ENCODE results near the gene ALKBH8.
"Not testable (repeated sequence)": the region's sequence is repeated elsewhere in the genome, so short reads cannot be mapped to it uniquely, and the experiment has no call there.

The ALKBH8 gene

DNA sequence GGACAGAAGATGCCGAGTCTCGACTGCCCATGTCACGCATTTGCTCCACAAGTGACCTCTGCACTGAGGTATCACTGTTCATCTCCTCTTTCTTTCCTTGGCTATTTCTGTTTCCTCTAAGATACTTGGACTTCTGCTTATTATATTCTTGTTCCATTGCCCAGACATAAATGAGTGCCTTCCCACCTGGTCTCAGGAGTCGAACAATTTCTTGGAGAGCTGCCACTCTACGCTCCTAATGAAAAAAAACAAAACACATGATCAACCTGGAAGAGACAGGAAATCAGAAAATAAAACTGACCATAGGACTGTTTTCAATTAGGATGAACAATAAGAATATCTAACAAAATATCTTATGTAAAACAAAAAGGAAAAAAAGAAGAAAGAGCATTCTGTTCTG lies 60.6 kb downstream of the ALKBH8 start:
- no peak for DNase-seq (ENCODE audit: low read depth in 2 of 2)

DNA sequence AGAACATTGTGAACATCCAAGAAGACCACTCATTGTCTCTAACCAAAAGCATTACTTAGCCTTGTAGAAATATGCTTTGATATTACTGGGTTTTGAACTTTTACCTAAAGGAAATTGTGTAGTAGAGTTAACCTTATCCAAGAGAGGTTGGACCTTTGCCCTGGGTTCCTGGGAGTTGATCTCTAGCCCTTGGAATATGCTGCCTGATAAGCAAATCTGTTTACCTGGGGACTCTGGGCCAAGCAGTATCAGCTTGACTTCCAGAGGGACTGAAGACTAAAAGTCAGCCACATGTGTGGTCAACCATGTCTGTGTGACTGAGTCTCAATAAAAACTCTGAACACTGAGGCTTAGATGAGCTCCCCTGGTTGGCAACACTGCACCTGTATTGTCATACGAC lies 63.8 kb downstream of the ALKBH8 start:
- DNase-seq (ENCODE audit: low read depth in 2 of 2), result no peak

DNA sequence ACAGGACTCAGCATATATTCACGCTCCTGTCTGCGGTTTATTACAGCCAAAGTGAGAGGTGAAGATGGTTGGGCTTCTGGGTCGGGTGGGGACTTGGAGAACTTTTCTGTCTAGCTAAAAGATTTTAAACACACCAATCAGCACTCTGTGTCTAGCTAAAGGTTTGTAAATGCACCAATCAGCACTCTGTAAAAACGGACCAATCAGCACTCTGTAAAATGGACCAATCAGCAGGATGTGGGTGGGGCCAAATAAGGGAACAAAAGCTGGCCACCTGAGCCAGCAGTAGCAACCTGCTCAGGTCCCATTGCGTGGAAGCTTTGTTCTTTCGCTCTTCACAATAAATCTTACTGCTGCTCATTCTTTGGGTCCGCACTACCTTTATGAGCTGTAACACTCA lies 68.2 kb downstream of the ALKBH8 start:
- not testable (repeated sequence) for DNase-seq (ENCODE audit: low read depth in 2 of 2)

GRCh38 chr11:107496011-107496410 lies 69.5 kb downstream of the ALKBH8 start:
- DNase-seq (ENCODE audit: low read depth in 2 of 2), result no peak

DNA sequence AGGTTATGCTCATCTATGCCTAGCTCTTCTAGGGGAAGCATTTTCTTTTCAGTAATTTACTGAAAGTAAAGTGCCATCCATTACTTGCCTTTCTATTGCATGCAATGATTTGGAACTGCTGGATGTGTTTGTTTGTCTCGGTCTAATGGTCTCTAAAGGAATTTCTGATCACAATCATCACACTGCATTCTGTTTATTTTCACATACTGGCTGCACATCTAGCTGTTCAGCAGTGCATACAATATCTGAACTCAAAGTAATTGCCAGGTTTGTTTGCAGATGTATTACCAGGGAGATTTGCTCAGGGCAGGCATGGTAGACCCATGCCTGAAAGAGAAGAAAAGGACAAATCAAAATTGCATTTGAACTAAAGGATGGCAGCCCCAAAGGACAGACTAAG lies 71.5 kb downstream of the ALKBH8 start:
- DNase-seq (ENCODE audit: low read depth in 2 of 2), result no peak

DNA sequence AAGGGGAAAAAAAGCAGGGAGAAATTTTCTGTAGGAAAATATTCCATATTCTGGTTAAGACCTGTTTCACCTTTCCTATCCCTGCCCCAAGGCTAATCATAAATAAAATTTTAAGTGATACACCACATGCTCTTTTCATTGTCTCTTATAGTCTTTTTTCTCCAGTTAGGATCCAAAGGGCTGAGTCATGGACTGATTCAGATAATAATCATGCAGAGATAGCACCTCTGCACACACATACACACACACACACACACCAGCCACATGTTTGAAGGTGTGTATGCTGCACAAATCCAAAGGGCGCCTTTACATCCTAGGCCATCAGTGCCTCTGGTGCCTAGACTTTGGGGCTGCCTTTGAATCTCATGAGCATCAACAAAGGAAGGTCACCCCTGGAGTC lies 72.4 kb downstream of the ALKBH8 start:
- no peak for DNase-seq (ENCODE audit: low read depth in 2 of 2)

DNA sequence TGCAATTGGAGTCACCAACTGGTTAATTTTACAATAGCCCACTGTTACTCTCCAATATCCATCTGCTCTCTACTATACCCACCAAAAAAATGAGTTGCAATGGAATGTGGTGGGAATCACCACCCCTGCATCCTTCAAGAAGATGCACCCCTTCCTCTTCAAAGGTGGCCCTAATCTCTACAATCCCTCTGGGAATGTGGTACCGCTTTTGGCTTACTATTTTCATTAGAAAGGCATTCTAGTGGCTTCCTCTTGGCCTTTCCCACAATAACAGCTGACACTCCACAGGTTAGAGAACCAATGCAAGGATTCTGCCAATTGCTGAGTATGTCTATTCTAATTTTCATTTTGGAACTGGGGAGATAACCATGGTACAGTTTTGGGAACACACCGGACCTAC lies 74.7 kb downstream of the ALKBH8 start:
- no peak for DNase-seq (ENCODE audit: low read depth in 2 of 2)

- DNase-seq (ENCODE audit: low read depth in 2 of 2), result no peak
Measured at GRCh38 chr11:107482234-107482633, 83.3 kb downstream of the ALKBH8 start.

GRCh38 chr11:107478922-107479321 lies 86.6 kb downstream of the ALKBH8 start:
- DNase-seq (ENCODE audit: low read depth in 2 of 2), result no peak

DNA sequence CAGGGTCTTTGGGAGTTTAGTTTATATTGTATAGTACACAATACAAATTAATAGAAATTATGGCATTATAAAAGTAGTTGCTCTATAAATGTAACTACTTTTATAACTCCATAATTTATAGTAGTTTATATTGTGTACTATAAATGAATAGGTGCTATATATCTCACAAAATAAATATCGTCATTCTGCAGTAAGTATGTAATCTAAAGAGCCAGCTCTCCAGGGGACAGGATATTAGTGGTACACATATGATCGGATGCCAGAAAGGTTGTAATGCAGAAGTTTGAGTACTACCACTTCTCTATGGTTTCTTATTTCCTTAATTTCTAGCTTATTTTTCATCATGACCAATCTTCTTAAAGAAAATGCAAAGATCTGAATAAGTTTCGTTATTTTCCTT lies 87.7 kb downstream of the ALKBH8 start:
- no peak for DNase-seq (ENCODE audit: low read depth in 2 of 2)

- no peak for DNase-seq (ENCODE audit: low read depth in 2 of 2)
Measured at GRCh38 chr11:107473792-107474191, 91.7 kb downstream of the ALKBH8 start.

- DNase-seq (ENCODE audit: low read depth in 2 of 2), result no peak
Measured at GRCh38 chr11:107472966-107473365, 92.6 kb downstream of the ALKBH8 start.

GRCh38 chr11:107468596-107468995 lies 96.9 kb downstream of the ALKBH8 start:
- no peak for DNase-seq (ENCODE audit: low read depth in 2 of 2)

DNA sequence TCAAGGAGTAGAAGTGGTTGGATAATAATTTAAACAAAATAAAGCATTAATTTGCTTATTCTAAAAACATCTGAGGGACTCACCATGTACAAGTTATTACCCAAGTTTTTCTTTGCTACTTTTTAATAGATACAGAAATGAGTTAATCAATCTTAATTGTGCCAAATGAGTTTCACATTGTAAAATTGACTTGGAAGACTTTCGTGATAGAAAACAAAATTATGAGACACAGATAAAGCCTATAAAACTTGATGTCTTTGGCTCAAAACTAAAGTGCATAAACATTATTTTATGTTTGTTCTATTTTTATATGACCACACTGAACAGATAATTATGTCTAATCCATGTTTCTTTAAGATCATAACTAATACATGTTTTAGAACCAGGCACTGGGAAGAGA lies 97.8 kb downstream of the ALKBH8 start:
- no peak for DNase-seq (ENCODE audit: low read depth in 2 of 2)

DNA sequence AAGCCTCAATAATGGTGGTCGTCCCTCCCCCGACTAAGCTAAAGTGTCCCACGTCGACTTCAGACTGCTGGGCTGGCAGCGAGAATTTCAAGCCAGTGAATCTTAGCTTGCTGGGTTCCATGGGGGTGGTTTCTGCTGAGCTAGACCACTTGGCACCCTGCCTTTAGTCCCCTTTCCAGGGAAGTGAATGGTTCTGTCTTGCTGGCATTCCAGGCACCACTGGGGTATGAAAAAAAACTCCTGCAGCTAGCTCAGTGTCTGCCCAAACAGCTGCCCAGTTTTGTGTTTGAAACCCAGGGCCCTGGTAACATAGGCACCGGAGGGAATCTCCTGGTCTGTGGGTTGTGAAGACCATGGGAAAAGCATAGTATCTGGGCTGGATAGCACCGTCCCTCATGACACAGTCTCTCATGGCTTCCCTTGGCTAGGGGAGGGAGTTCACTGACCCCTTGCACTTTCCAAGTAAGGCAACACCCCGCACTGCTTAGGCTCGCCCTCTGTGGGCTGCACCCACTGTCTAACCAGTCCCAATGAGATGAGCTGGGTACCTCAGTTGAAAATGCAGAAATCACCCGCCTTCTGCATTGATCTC lies 99.2 kb downstream of the ALKBH8 start:
- DNase-seq (ENCODE audit: low read depth in 2 of 2), result not testable (repeated sequence)

DNA sequence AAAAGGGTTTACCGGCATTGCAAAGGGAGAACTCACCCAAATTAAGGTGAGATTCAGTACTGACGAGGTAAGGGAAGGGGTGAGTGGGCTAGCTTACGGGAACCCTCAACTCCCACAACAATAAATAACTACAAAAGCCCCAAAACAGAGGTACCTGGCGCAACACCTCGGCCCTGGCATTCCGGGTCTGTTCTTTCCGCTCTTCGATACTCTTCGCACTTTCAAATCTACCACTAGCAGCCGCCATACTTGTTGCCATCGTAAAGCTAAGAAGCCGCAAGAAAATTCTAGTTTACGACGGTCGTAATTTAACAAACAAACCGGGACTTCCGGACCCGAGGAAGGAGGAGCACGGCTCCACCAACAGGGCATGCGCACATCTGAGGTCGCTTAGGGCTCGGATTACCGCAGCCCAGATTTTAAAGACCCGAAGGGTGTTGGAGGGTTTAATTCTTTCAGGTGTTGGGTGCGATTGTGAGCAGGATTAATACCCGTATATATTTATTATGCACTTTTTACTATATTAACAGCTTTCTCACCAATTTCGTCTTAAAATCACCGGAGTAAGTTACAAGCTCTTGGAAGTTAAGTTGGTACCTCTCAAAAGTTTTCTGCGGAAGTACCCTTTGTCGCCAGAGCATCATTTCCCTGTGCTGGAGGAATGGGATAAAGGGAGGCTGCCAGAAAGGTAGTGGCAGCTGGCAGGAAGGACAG lies 107.8 kb downstream of the ALKBH8 start, which contains the start of gene CWF19L2:
TSS of gene CWF19L2 (minus strand) at position 268 of the 714 bp plus-strand sequence. CDS start at position 259, 9 bp downstream.
- peak; percentile 75 to 78 for DNase-seq (ENCODE audit: low read depth in 2 of 2)

DNA sequence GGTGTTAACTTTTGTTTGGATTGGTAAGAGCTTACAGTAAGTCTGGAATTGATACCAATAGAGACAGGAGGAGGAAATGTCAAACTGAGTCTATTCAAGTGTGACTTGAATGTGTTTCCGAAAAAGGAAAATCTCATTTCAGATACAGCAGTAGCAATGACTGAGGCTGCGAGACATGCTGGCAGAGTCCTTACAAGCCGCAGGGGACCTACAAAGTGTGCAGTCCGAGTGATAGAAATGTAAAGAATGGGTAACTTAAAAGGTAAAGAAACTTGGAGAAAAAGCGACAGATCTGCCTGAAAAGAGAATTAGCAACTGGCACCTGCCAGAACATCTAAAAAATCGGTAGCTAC lies 108.4 kb downstream of the ALKBH8 start:
- DNase-seq (ENCODE audit: low read depth in 2 of 2), result no peak

DNA sequence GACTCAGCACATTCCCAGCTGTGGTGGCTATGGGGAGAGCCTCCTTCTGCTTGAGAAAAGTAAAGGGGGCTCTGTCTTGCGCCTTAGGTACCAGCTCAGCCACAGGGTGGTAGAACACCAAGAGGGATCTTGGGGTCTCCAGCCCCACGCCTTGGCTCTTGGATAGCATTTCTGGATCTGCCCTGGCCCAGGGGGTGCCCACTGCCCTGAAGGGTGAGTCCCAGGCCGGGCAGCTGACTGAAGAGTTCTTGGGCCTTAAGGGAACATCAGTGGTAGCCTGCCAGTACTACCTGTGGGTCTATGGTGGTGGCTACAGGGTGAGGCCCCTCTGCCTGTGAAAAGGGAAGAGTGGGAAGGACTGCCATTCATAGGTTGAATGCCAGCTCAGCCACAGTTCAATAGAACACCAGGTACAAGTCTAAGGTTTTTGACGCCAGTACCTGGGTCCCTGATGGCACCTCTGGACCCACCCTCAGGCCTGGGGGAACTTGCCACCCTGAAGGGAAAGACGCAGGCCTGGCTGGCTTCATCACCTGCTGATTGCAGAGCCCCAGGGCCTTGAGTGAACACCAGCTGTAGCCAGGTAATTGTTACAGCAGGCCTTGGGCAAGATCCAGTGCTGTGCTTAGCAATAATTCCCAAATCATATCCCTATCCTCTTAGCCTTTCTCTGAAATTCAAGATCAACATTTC lies 111.8 kb downstream of the ALKBH8 start:
- no peak for DNase-seq (ENCODE audit: low read depth in 2 of 2)

All from stimulated activated CD8-positive, alpha-beta memory T cell treated with anti-CD3 and anti-CD28 coated beads, Interleukin-2, amount 100 ng/mL, for 48 hours (primary cell).